Thyroid gland (tissue), 4 donors: ENCODE results near the gene C22orf15. TPM values are rescaled to one million over a fixed set of nuclear protein-coding genes. Genes with fewer than 3 reads are reported as not detected.

Experiments
- DNase-seq, 2 donors: peaks; one replicate each; pipeline ENCODE4 v3.0.0-alpha.2; 2019
- H3K27ac ChIP-seq, 3 donors: fragments of 200-600 bp; sonication (generic); 1 replicate in 2 of 3; 2 replicates in 1 of 3; pipeline ENCODE4 v1.5.1; 2016 to 2019; ENCODE audit warnings: mild to moderate bottlenecking in 1 of 3, moderate library complexity in 1 of 3
- H3K27me3 ChIP-seq: fragments of 200-600 bp; sonication (generic); one replicate; pipeline ENCODE4 v1.5.1; 2019
- H3K36me3 ChIP-seq, 2 donors: fragments of 200-600 bp; sonication (generic); one replicate each; pipeline ENCODE4 v1.5.1; 2016 to 2019
- H3K4me1 ChIP-seq, 2 donors: fragments of 200-600 bp; sonication (generic); one replicate each; pipeline ENCODE4 v1.5.1; 2017 to 2019
- H3K4me3 ChIP-seq, 3 donors: fragments of 200-600 bp; sonication (generic); replicated peaks in 1 of 3; 1 replicate in 2 of 3; 2 replicates in 1 of 3; pipeline ENCODE4 v1.5.1; 2016; ENCODE audit warnings: mild to moderate bottlenecking in 1 of 3
- H3K9me3 ChIP-seq: fragments of 200-600 bp; sonication (generic); one replicate; pipeline ENCODE4 v1.5.1; 2017
- CTCF ChIP-seq, 6 experiments: fragments of 200-600 bp in 3 of 6; fragments of 450-650 bp in 3 of 6; sonication (generic) in 3 of 6; IDR thresholded peaks; one replicate each; pipeline ENCODE4 v1.5.1; 2016 to 2019; ENCODE audit warnings: antibody characterized with exemption in 6 of 6, mild to moderate bottlenecking in 2 of 6, inconsistent platforms in 1 of 6, moderate library complexity in 1 of 6
- POLR2A ChIP-seq, 2 donors: fragments of 450-650 bp; IDR thresholded peaks; one replicate each; pipeline ENCODE4 v1.6.1; 2017; ENCODE audit warnings: antibody characterized with exemption in 2 of 2, mild to moderate bottlenecking in 2 of 2, moderate library complexity in 1 of 2
- WGBS, 2 donors: methylation state at CpG; one replicate each; pipeline ENCODE4 v1.1.5; 2017; 5-methylcytosine and 5-hydroxymethylcytosine counted together
- intact Hi-C: fragments of 100-400 bp; cut with DNase I; formaldehyde crosslinking; loops from one replicate; pipeline ENCODE4 v1.15.1; 2023
- total RNA-seq, 4 donors: library from RNA; depleted of rRNA; stranded (reverse); fragments of >200 nt; gene quantifications; one replicate each; pipeline ENCODE4 v1.2.3, GENCODE V29; 2016

C22orf15 gene
- total RNA-seq, 4 donors from 2014 or later = not detected

- intact Hi-C loops = no loop called here
- no peaks in the 10 kb centered on the region for H3K9me3 ChIP-seq
- WGBS, 2 donors = 92 to 96% methylated on average over 4 of the region's 4 CpGs
Observed at GRCh38 chr22:23759566-23759965, 3.2 kb upstream of the C22orf15 start.

GRCh38 chr22:23760056-23760455, 2.7 kb upstream of the C22orf15 start:
- no peaks in the 10 kb centered on the region for H3K9me3 ChIP-seq
- H3K36me3 ChIP-seq = no peaks in the 10 kb centered on the region
- DNase-seq = no peak
- no peak for TF ChIP-seq CTCF (IDR thresholded peaks at IDR 0.05)
- TF ChIP-seq POLR2A (IDR thresholded peaks at IDR 0.05) = no peak
- intact Hi-C loops = no loop called here
- no peak overlapping the region for H3K4me3 ChIP-seq
- no peak overlapping the region for H3K27ac ChIP-seq
- H3K27me3 ChIP-seq = no peaks in the 10 kb centered on the region
- H3K4me1 ChIP-seq = peaks cover 5 to 8% of the 10 kb centered on the region in 2 donors
- WGBS, 2 donors = 80 to 85% methylated on average over 6 of the region's 6 CpGs

More at GRCh38 chr22:23759566-23759965, 3.2 kb upstream of the C22orf15 start:
- no peaks in the 10 kb centered on the region for H3K27me3 ChIP-seq
- DNase-seq = no peak
- peaks cover 5 to 8% of the 10 kb centered on the region in 2 donors for H3K4me1 ChIP-seq
- TF ChIP-seq CTCF (IDR thresholded peaks at IDR 0.05) (no peak), POLR2A (IDR thresholded peaks at IDR 0.05) (no peak)
- H3K27ac ChIP-seq = no peak overlapping the region
- H3K36me3 ChIP-seq = no peaks in the 10 kb centered on the region
- H3K4me3 ChIP-seq = no peak overlapping the region

- intact Hi-C loops = no loop called here
- WGBS, 2 donors = 49 to 51% methylated on average over 12 to 15 of the region's 17 CpGs
- H3K27me3 ChIP-seq = no peaks in the 10 kb centered on the region
- H3K9me3 ChIP-seq = no peaks in the 10 kb centered on the region
- H3K4me3 ChIP-seq = no peak overlapping the region
- no peaks in the 10 kb centered on the region for H3K36me3 ChIP-seq
- H3K27ac ChIP-seq = no peak overlapping the region
- peaks cover 11 to 25% of the 10 kb centered on the region in 2 donors for H3K4me1 ChIP-seq
- TF ChIP-seq CTCF (IDR thresholded peaks at IDR 0.05) (no peak), POLR2A (IDR thresholded peaks at IDR 0.05) (no peak)
- DNase-seq = no peak
Observed at GRCh38 chr22:23763579-23763945, 772 bp downstream of the C22orf15 start.

GRCh38 chr22:23763954-23764353, 1.2 kb downstream of the C22orf15 start:
- no peak overlapping the region for H3K4me3 ChIP-seq
- intact Hi-C loops = no loop called here
- 66 to 75% methylated on average over 6 to 7 of the region's 7 CpGs for WGBS, 2 donors
- no peaks in the 10 kb centered on the region for H3K36me3 ChIP-seq
- peaks cover 11 to 29% of the 10 kb centered on the region in 2 donors for H3K4me1 ChIP-seq
- H3K27me3 ChIP-seq = no peaks in the 10 kb centered on the region
- DNase-seq = no peak
- TF ChIP-seq POLR2A (IDR thresholded peaks at IDR 0.05) = no peak
- TF ChIP-seq CTCF (IDR thresholded peaks at IDR 0.05) = no peak
- H3K27ac ChIP-seq = no peak overlapping the region
- no peaks in the 10 kb centered on the region for H3K9me3 ChIP-seq

GRCh38 chr22:23764899-23765881, 2.4 kb downstream of the C22orf15 start:
- no peaks in the 10 kb centered on the region for H3K36me3 ChIP-seq
- peaks cover 11 to 35% of the 10 kb centered on the region in 2 donors for H3K4me1 ChIP-seq
- no peak overlapping the region for H3K4me3 ChIP-seq
- H3K27ac ChIP-seq = no peak overlapping the region
- no peak for TF ChIP-seq POLR2A (IDR thresholded peaks at IDR 0.05)
- TF ChIP-seq CTCF (IDR thresholded peaks at IDR 0.05) = no peak
- 85 to 89% methylated on average over 5 to 6 of the region's 9 CpGs for WGBS, 2 donors
- H3K9me3 ChIP-seq = no peaks in the 10 kb centered on the region
- DNase-seq = no peak
- intact Hi-C loops = loop anchor here (5.0 kb wide), 1 partner anchor 82 kb away; no protein-coding TSS in a partner anchor
- H3K27me3 ChIP-seq = no peaks in the 10 kb centered on the region
